GM12801 (cell line): ENCODE results near the gene CSNK1G2.

Source experiments
- TF ChIP-seq, protein P1 (sequence below): IDR thresholded peaks from one replicate; pipeline ENCODE4 v1.5.1; 2011; ENCODE audit warnings: control low read depth; ENCODE audit not compliant: insufficient read length; ENCODE audit errors: extremely low read depth

Gene CSNK1G2

DNA sequence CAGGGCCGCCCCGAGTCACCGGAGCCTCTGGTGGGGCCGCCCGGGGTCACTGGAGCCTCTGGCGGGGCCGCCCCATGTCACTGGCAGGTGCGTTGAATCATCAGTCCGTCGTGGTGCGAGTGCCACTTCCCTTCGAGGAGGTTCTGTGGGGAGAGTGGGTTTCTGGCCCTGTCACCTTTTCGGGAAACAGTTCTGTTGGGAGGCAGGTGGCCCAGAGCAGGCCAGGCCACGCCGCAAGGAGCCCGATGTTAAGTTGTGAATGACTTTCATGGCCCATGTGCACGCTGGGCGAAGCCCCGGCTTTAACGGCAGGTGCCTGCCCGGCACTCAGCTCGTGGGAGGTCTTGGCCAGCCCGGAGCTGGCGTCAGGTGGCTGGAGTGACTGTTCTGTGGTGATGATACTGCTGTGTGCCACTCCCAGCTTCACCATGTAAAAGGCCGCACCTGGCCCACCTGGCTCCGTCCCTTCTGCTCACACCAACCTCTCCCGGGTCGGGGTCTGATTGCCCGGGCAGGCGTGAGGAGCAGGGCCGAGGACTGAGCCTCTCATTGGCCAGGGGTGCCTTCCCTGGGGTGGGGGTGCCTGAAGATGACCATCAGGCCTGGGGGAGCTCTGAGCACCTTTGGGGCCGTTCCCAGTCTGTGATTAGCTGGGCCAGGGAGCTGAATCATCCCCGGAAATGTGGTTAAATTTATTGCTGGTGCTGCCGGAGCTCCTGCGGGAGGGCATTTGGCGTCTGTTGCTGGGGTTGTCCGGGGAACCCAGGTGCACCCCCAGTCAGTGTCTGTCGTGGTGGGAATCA is 29.2 kb downstream of the CSNK1G2 start:
- TF ChIP-seq, protein P1, sequence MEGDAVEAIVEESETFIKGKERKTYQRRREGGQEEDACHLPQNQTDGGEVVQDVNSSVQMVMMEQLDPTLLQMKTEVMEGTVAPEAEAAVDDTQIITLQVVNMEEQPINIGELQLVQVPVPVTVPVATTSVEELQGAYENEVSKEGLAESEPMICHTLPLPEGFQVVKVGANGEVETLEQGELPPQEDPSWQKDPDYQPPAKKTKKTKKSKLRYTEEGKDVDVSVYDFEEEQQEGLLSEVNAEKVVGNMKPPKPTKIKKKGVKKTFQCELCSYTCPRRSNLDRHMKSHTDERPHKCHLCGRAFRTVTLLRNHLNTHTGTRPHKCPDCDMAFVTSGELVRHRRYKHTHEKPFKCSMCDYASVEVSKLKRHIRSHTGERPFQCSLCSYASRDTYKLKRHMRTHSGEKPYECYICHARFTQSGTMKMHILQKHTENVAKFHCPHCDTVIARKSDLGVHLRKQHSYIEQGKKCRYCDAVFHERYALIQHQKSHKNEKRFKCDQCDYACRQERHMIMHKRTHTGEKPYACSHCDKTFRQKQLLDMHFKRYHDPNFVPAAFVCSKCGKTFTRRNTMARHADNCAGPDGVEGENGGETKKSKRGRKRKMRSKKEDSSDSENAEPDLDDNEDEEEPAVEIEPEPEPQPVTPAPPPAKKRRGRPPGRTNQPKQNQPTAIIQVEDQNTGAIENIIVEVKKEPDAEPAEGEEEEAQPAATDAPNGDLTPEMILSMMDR: no peak

DNA sequence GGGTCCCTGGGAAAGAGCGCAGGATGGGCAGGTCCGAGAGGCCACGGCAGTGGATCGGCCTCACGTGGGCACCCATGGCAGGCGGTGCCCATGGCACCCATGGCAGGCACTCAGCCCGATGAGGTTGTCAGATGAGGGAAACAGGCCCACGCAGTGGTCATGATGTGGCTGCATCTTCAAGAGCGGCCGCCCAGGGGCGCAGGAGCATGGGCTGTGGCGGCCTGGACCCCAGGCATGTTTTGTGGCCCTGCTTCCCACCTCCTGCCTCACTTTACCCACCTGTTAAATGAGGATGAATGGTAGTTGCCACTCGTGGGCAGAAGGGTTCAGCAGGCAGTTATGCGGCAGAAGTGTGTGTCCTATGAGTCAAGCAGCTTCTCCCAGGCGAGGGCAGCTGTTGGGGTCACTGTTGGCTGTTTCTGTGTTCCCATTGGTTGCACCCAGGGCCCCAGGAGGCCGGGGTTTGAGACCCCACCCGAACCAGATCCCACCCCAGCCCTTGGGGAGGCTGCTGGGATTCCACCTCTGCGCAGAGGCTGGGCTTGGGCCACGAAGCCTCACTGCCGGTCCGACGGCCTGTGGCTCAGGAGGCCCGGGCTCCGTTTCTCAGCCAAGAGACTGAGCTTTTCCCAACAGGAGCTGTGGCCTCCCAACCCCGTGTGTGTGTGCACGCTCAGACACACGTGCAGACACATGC is 30.0 kb downstream of the CSNK1G2 start:
- TF ChIP-seq, protein P1: no peak

DNA sequence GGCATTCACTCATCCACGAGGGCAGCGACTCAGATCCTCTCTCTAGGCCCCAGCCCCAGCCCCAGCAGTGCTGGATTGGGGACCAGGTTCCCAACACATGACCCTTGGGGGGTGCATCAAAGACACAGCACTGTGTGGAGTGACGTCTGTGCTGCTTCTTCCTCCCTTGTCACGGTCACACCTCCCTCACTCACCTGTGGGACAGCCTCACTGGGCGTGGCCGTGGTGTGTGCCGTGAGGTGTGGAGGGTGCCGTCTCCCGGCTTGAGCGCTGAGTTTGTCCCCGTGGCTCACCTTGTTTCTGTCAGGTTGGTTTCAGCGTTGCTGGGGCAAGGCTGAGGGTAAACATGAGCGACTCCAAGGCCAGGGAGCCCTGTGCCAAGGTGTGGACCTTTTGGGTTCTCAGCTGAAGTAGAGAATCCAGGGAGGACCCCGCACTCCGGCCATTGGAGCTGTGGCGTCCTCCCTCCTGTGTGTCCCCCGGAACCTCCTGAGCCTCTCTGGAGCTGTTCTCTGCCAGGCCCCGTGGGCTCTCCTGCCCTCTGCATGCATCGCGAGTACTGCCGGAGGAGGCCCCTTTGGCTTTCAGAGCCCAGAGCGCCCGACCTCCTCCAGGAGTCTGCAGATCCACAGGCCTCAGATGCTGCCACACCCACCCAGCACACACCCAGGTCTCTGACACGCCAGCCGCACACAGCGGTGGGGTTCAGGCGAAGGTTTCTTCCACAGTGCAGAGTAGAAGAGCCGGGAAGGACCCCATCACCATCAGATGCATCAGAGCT is 33.6 kb downstream of the CSNK1G2 start:
- TF ChIP-seq, protein P1: no peak

DNA sequence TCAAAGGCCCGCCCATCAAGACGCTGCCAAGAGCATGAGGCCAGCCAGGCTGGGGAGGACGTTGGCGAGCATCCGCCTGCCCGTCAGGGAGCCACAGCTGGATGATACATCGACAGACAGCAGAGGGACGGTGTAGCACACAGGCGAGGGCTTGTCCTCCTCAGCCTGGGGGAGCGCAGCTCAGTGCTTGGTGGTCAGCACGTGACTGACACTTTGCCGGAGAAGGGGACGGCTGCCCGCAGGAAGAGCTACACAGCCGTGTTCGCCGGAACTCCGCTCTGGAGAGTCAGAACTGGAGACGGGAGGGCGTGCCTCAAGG is 34.1 kb downstream of the CSNK1G2 start:
- TF ChIP-seq, protein P1: no peak

DNA sequence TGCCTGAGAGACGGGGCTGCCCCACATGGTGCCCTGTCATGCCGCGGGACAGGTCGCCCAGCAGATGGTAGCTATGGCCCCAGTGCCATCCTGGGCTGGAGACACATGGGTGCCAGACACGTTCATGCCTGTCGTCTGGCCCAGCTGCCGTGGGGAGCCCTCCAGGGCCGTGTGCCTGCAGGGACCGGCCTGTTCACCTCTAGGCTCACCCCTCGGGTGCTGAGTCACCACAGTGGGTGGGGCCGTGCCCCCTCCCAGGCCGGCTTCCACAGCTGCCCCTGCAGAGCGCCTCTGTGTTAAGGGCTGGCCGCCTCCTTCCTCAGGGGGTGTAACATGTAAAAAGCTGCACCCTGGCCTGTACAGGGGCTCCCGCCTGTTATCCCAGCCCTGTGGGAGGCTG is 36.1 kb downstream of the CSNK1G2 start:
- TF ChIP-seq, protein P1: no peak

DNA sequence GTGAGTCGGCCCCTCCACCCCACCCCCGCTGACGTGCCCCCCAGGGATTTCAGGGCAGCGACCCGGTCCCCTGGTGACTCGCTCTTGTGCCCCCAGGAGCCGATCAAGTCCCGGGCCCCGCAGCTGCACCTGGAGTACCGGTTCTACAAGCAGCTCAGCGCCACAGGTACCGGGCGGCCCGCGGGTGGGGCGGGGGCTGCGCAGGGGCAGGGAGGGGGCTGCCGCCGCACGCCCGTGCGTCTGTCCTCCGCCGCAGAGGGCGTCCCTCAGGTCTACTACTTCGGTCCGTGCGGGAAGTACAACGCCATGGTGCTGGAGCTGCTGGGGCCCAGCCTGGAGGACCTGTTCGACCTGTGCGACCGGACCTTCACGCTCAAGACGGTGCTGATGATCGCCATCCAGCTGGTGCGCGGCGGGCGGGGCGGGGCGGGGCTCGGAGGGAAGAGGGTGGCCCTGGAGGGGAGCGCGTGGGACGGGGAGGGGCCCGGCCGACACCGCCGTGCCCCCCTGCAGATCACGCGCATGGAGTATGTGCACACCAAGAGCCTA is 37.4 kb downstream of the CSNK1G2 start:
- TF ChIP-seq, protein P1: no peak

DNA sequence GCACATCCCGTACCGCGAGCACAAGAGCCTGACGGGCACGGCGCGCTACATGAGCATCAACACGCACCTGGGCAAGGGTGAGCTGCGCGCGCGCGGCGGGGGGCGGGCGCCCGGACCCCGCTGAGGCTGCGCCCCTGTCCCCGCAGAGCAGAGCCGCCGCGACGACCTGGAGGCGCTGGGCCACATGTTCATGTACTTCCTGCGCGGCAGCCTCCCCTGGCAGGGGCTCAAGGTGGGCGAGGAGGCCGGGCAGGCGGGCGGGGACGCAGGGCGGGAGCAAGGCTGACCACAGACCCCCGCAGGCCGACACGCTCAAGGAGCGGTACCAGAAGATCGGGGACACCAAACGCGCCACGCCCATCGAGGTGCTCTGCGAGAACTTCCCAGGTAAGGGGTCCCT is 38.0 kb downstream of the CSNK1G2 start:
- TF ChIP-seq, protein P1: no peak
